Endothelial cell of umbilical vein (primary cell): Measurements from ENCODE around the gene RPRD1A. TPM values are rescaled to one million over a fixed set of nuclear protein-coding genes. Genes with fewer than 3 reads are reported as not detected.
"Not testable (repeated sequence)": the region's sequence is repeated elsewhere in the genome, so short reads cannot be mapped to it uniquely, and the experiment has no call there.

Source experiments
- BruUV-seq: library from RNA; stranded (reverse); fragments of 400-500 nt; replicated peaks from 2 replicates; lab custom pipeline; 2021; lab: Mats Ljungman, UMichigan
- CTCF ChIA-PET: fragments of 300-600, 350-600 bp; sonication (Branson Sonifier 250); formaldehyde crosslinking; loops from one replicate; lab custom pipeline; 2021; ENCODE audit warnings: antibody characterized with exemption, inconsistent platforms; lab: Charles Lee
- POLR2A ChIA-PET: fragments of 300-600, 350-600 bp; sonication (Branson Sonifier 250); formaldehyde crosslinking; loops from one replicate; lab custom pipeline; 2021; ENCODE audit warnings: antibody characterized with exemption, inconsistent platforms; lab: Charles Lee
- DNase-seq: peaks from one replicate; pipeline ENCODE4 v3.0.0-alpha.2; 2011; ENCODE audit warnings: low read depth, low spot score
- FAIRE-seq: peaks from 2 replicates; lab custom pipeline; 2011; peaks lifted over from hg19 to GRCh38; lab: Jason Lieb, UNC
- H2AFZ ChIP-seq: 2 replicates; pipeline ENCODE4 v1.6.0; 2012; ENCODE audit warnings: low read depth, low read length, control low read depth, inconsistent platforms
- H3K27ac ChIP-seq: 2 replicates; pipeline ENCODE4 v1.5.1; 2011; ENCODE audit warnings: low read depth, mild to moderate bottlenecking, control low read depth, low read length, moderate library complexity; ENCODE audit not compliant: insufficient read depth
- H3K27me3 ChIP-seq, 2 experiments: 2 replicates each; pipeline versions ENCODE4 v1.6.0 to v1.6.1; 2011; ENCODE audit warnings: low read length in 2 of 2, mixed read lengths in 1 of 2; ENCODE audit not compliant: control insufficient read depth in 2 of 2, insufficient read depth in 2 of 2
- H3K36me3 ChIP-seq, 2 experiments: 2 replicates in 1 of 2; 3 replicates in 1 of 2; pipeline ENCODE4 v1.5.1; 2011; ENCODE audit warnings: low read length in 2 of 2, mild to moderate bottlenecking in 1 of 2, moderate library complexity in 1 of 2; ENCODE audit not compliant: control insufficient read depth in 2 of 2, insufficient read depth in 2 of 2; ENCODE audit errors: extremely low read depth in 1 of 2
- H3K4me1 ChIP-seq: 3 replicates; pipeline ENCODE4 v1.5.1; 2011; ENCODE audit warnings: mild to moderate bottlenecking, low read length; ENCODE audit not compliant: control insufficient read depth, insufficient read depth; ENCODE audit errors: extremely low read depth
- H3K4me2 ChIP-seq: 2 replicates; pipeline ENCODE4 v1.6.1; 2011; ENCODE audit warnings: low read length, control low read depth, mixed read lengths; ENCODE audit not compliant: insufficient read depth
- H3K4me3 ChIP-seq, 3 experiments: fragments of 200-600 bp in 1 of 3; sonication (generic), shearing (Covaris generic) in 1 of 3; replicated peaks in 1 of 3; 2 replicates each; pipeline ENCODE4 v1.5.1; 2011 to 2016; ENCODE audit warnings: control low read depth in 3 of 3, low read length in 3 of 3, mild to moderate bottlenecking in 2 of 3, inconsistent platforms in 1 of 3, low read depth in 1 of 3, moderate library complexity in 1 of 3; ENCODE audit not compliant: insufficient read depth in 1 of 3
- H3K79me2 ChIP-seq: 2 replicates; pipeline ENCODE4 v1.6.0; 2012; ENCODE audit warnings: low read length, inconsistent platforms; ENCODE audit not compliant: control insufficient read depth, insufficient read depth
- H3K9ac ChIP-seq: replicated peaks from 2 replicates; pipeline ENCODE3; 2011; ENCODE audit warnings: low read length, control low read depth; ENCODE audit not compliant: insufficient read depth; ENCODE audit errors: extremely low read depth
- H3K9me1 ChIP-seq: replicated peaks from 3 replicates; pipeline ENCODE4 v1.6.0; 2011; ENCODE audit warnings: mild to moderate bottlenecking, low read length; ENCODE audit not compliant: control insufficient read depth, insufficient read depth; ENCODE audit errors: extremely low read depth
- H3K9me3 ChIP-seq: replicated peaks from 2 replicates; pipeline ENCODE4 v1.5.1; 2012; ENCODE audit warnings: low read length, inconsistent platforms; ENCODE audit not compliant: control insufficient read depth, insufficient read depth
- H4K20me1 ChIP-seq: replicated peaks from 2 replicates; pipeline ENCODE3; 2011; ENCODE audit warnings: mild to moderate bottlenecking, low read length; ENCODE audit not compliant: control insufficient read depth, insufficient read depth; ENCODE audit errors: extremely low read depth
- EZH2 ChIP-seq: IDR thresholded peaks from 2 replicates; pipeline ENCODE4 v1.6.1; 2012; ENCODE audit warnings: borderline replicate concordance, low read depth, mild to moderate bottlenecking, moderate library complexity, low read length, inconsistent platforms; ENCODE audit not compliant: severe bottlenecking
- FOS ChIP-seq: IDR thresholded peaks from 2 replicates; pipeline ENCODE4 v1.6.1; 2011; ENCODE audit warnings: mild to moderate bottlenecking, low read length, moderate library complexity, borderline replicate concordance; ENCODE audit not compliant: insufficient read depth
- GATA2 ChIP-seq: IDR thresholded peaks from 2 replicates; pipeline ENCODE4 v1.7.0; 2011; ENCODE audit warnings: low read depth, mild to moderate bottlenecking, moderate library complexity, mixed read lengths, low read length; ENCODE audit not compliant: insufficient read length, insufficient read depth
- JUN ChIP-seq: IDR thresholded peaks from 2 replicates; pipeline ENCODE4 v1.6.1; 2011; ENCODE audit warnings: borderline replicate concordance, low read depth; ENCODE audit not compliant: insufficient read length, insufficient read depth
- MYC ChIP-seq: IDR thresholded peaks from one replicate; pipeline ENCODE4 v1.6.1; 2011; ENCODE audit warnings: mild to moderate bottlenecking, low read depth, low read length
- POLR2A ChIP-seq: IDR thresholded peaks from 2 replicates; pipeline ENCODE4 v1.6.1; 2012; ENCODE audit warnings: low read depth, mild to moderate bottlenecking, control low read depth, low read length
- POLR2AphosphoS5 ChIP-seq: IDR thresholded peaks from 2 replicates; pipeline ENCODE4 v1.6.1; 2012; ENCODE audit warnings: low read depth, mild to moderate bottlenecking, control low read depth, low read length, moderate library complexity; ENCODE audit not compliant: insufficient read depth
- dilution Hi-C: fragments of 300-500 bp; cut with MboI; formaldehyde crosslinking; loops from one replicate; pipeline ENCODE4 v1.15.0; 2019; ENCODE audit warnings: low sequenced_read_pairs; ENCODE audit not compliant: extremely low pct_ligation_motif_present
- intact Hi-C: fragments of 100-400 bp; cut with micrococcal nuclease; formaldehyde crosslinking; loops from one replicate; pipeline ENCODE4 v1.10.0; 2022
- polyA plus RNA-seq, 4 experiments: library from polyadenylated mRNA; depleted of rRNA in 3 of 4; stranded (reverse) in 3 of 4; unstranded in 1 of 4; fragments of >200 nt; gene quantifications; 2 replicates each; pipeline versions ENCODE4 v1.2.1 to v1.2.3, GENCODE V29; 2011 to 2012; ENCODE audit warnings: missing spikeins in 1 of 4
- total RNA-seq: library from RNA; stranded (reverse); gene quantifications from 2 replicates; pipeline ENCODE4 v1.2.3, GENCODE V29; 2021
- TF ChIP-seq, protein P1 (sequence below): IDR thresholded peaks from 2 replicates; pipeline ENCODE4 v1.6.1; 2011; ENCODE audit not compliant: insufficient read depth, insufficient read length
- TF ChIP-seq, protein P2 (sequence below), 2 donors: IDR thresholded peaks; 1 replicate in 1 of 2; 2 replicates in 1 of 2; pipeline ENCODE4 v1.5.1; 2011; ENCODE audit warnings: low read length in 2 of 2, mild to moderate bottlenecking in 2 of 2, moderate library complexity in 2 of 2, control low read depth in 1 of 2, inconsistent platforms in 1 of 2, low read depth in 1 of 2; ENCODE audit not compliant: insufficient read depth in 1 of 2; ENCODE audit errors: extremely low read depth in 1 of 2

RPRD1A gene
- total and polyA plus RNA-seq, 2 donors (not counting 3 experiments of a cell fraction or from before 2014, with no cell fraction given) = 13.5 to 50.7 TPM

DNA sequence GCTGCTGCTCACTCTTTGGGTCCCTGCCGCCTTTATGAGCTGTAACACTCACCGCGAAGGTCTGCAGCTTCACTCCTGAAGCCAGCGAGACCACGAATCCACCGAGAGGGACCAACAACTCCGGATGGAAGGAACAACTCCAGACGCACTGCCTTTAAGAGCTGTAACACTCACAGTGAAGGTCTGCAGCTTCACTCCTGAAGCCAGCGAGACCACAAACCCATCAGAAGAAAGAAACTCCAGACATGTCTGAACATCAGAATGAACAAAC is 2.6 kb downstream of the RPRD1A start:
- FAIRE-seq, H2AFZ ChIP-seq, DNase-seq, H3K36me3 ChIP-seq, H3K9me1 ChIP-seq, H3K4me3 ChIP-seq, H3K27ac ChIP-seq, H4K20me1 ChIP-seq, dilution Hi-C loops, H3K27me3 ChIP-seq, H3K9ac ChIP-seq, BruUV-seq, H3K9me3 ChIP-seq, H3K4me2 ChIP-seq, POLR2A ChIA-PET: not testable (repeated sequence)
- H3K4me1 ChIP-seq = peaks cover 15% of the 10 kb centered on the region
- H3K79me2 ChIP-seq = peaks cover 68% of the 10 kb centered on the region
- intact Hi-C loops = loop anchor here (5.0 kb wide), 1 partner anchor 123 kb away; the partner anchor contains the start of gene MOCOS
- CTCF ChIA-PET = interaction anchor here (1.2 to 1.6 kb wide), 2 partner anchors 31 to 47 kb away, joined by 3 to 4 read pairs; no protein-coding TSS in a partner anchor

DNA sequence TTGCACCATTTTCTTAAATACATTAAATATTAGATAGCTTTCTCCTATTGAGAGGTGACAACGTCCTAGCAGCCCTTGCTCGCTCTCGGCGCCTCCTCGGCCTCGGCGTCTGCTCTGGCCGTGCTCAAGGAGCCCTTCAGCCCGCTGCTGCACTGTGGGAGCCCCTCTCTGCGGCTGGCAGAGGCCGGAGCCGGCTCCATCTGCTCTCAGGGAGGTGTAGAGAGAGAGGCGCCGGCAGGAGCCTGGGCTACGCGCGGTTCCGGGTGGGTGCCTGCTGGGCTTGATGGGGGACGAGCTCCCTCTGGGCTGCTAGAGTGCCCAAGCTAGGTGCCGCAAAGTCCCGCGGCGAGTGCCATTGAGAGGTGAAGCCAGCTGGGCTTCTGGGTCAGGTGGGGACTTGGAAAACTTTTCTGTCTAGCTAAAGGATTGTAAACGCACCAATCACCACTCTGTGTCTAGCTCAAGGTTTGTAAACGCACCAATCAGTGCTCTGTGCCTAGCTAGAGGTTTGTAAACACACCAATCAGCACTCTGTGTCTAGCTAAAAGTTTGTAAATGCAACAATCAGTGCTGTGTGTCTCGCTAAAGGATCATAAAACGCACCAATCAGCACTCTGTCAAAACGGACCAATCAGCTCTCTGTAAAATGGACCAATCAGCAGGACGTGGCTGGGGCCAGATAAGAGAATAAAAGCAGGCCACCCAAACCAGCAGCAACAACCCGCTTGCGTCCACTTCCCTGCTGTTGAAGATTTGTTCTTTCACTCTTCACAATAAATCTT is 3.1 kb downstream of the RPRD1A start:
- CTCF ChIA-PET = interaction anchor here (1.2 to 1.6 kb wide), 2 partner anchors 32 to 46 kb away, joined by 3 to 4 read pairs; no protein-coding TSS in a partner anchor

More for the DNA sequence above, 3.1 kb downstream of the RPRD1A start:
- intact Hi-C loops = no loop called here
- no peaks in the 10 kb centered on the region for H4K20me1 ChIP-seq
- no peaks in the 10 kb centered on the region for H3K27me3 ChIP-seq
- H3K9me3 ChIP-seq = no peaks in the 10 kb centered on the region
- peaks cover 72% of the 10 kb centered on the region for H3K79me2 ChIP-seq
- no TSS peak for BruUV-seq
- no peak overlapping the region for H2AFZ ChIP-seq
- dilution Hi-C loops = no loop called here
- no peaks in the 10 kb centered on the region for H3K9me1 ChIP-seq
- no peak overlapping the region for H3K4me3 ChIP-seq
- no peaks in the 10 kb centered on the region for H3K36me3 ChIP-seq
- POLR2A ChIA-PET = no interaction called here
- H3K27ac ChIP-seq = no peak overlapping the region
- peaks cover 15% of the 10 kb centered on the region for H3K4me1 ChIP-seq
- H3K9ac ChIP-seq = no peak overlapping the region
- no peak for TF ChIP-seq POLR2A
- TF ChIP-seq POLR2AphosphoS5 = no peak
- TF ChIP-seq EZH2 = no peak
- no peak for TF ChIP-seq GATA2
- no peak for TF ChIP-seq JUN
- no peak for TF ChIP-seq MYC
- TF ChIP-seq, protein P1, sequence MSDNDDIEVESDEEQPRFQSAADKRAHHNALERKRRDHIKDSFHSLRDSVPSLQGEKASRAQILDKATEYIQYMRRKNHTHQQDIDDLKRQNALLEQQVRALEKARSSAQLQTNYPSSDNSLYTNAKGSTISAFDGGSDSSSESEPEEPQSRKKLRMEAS = no peak
- TF ChIP-seq, protein P2, sequence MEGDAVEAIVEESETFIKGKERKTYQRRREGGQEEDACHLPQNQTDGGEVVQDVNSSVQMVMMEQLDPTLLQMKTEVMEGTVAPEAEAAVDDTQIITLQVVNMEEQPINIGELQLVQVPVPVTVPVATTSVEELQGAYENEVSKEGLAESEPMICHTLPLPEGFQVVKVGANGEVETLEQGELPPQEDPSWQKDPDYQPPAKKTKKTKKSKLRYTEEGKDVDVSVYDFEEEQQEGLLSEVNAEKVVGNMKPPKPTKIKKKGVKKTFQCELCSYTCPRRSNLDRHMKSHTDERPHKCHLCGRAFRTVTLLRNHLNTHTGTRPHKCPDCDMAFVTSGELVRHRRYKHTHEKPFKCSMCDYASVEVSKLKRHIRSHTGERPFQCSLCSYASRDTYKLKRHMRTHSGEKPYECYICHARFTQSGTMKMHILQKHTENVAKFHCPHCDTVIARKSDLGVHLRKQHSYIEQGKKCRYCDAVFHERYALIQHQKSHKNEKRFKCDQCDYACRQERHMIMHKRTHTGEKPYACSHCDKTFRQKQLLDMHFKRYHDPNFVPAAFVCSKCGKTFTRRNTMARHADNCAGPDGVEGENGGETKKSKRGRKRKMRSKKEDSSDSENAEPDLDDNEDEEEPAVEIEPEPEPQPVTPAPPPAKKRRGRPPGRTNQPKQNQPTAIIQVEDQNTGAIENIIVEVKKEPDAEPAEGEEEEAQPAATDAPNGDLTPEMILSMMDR (IDR thresholded peaks at IDR 0.05; ENCODE audit: extremely low read depth in 1 of 2, insufficient read depth in 1 of 2, low read depth in 1 of 2, low read length in 2 of 2) = no peak
- no peak for TF ChIP-seq FOS
- FAIRE-seq (no peak), DNase-seq (no peak)
- no peak overlapping the region for H3K4me2 ChIP-seq
